ENCODE measurements around the gene FAM229B.

FAM229B gene

DNA sequence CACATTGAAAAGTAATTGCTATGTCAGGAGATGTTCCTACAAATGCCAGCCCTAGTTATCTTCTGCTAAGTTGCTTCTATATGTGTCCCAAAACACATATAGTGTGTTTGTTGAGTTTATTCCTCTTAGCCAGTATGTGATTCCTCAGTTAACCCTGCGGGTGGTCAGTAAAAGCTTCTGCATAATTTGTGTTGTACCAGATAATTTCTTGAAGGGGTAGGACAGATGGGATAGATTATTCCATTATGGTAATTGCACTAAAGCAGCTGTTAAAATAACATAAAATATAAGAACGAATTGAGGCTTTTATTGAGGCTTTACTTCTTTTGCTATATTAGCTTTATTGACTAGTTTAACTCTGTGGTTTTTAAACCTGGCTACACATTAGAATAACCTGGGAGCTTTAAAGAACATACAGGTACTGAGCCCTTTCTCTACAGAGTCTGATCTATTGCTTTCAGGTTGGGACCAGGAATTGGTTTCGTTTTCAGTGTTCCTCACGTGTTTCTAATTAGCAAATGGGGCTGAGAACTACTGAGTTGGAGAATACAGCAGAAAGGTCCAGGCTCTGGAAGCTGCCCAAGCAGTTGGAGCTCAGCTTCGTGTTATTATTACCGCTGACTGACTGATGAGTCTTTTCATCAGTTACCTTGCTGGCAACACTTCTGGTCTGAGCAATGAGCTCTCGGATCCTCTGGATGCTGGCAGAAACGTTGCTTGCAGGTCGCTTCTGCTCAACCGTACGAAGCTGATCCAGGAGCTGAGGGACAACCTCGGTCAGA is 56.9 kb downstream of the FAM229B start:
- no peak overlapping the region for H3K4me3 ChIP-seq (ENCODE audit: low read length)
- no peak for TF ChIP-seq ZNF274 (IDR thresholded peaks at IDR 0.05; ENCODE audit: low read depth, low read length)

GRCh38 chr6:112145080-112145573 is 57.7 kb downstream of the FAM229B start:
- TF ChIP-seq ZNF274 (IDR thresholded peaks at IDR 0.05; ENCODE audit: low read depth, low read length), result no peak
- H3K4me3 ChIP-seq (ENCODE audit: low read length), result no peak overlapping the region

DNA sequence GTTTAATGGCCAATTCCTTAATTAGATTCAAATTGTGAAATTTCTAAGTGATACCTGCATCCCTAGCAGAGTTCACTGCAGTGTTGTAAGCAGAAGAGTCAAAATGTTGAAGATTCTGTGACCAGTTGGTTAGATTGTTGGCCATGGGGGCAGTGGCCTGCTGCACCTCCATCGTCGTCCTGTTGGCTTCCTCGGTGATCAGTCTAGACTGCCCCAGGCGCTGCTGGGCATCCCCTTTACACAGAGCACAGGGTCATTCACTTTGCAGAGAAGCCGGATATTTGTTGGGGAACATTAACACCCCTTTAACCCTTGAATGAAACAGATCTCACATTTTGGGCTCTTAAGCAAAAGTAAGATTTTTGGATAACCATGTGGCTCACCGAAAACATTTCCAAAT is 60.7 kb downstream of the FAM229B start:
- no peak overlapping the region for H3K4me3 ChIP-seq (ENCODE audit: low read length)
- TF ChIP-seq ZNF274 (IDR thresholded peaks at IDR 0.05; ENCODE audit: low read depth, low read length), result no peak

GRCh38 chr6:112149236-112149635 is 61.8 kb downstream of the FAM229B start:
- no peak for TF ChIP-seq ZNF274 (IDR thresholded peaks at IDR 0.05; ENCODE audit: low read depth, low read length)

GRCh38 chr6:112149719-112150263 is 62.4 kb downstream of the FAM229B start:
- H3K4me3 ChIP-seq (ENCODE audit: low read length), result no peak overlapping the region
- no peak for TF ChIP-seq ZNF274 (IDR thresholded peaks at IDR 0.05; ENCODE audit: low read depth, low read length)

More at GRCh38 chr6:112149236-112149635, 61.8 kb downstream of the FAM229B start:
- H3K4me3 ChIP-seq (ENCODE audit: low read length), result no peak overlapping the region

GRCh38 chr6:112150363-112150762 is 63.0 kb downstream of the FAM229B start:
- TF ChIP-seq ZNF274 (IDR thresholded peaks at IDR 0.05; ENCODE audit: low read depth, low read length), result no peak

More at GRCh38 chr6:112150363-112150762, 63.0 kb downstream of the FAM229B start:
- no peak overlapping the region for H3K4me3 ChIP-seq (ENCODE audit: low read length)
